ENCODE data around the gene MYO1D.

The MYO1D gene

DNA sequence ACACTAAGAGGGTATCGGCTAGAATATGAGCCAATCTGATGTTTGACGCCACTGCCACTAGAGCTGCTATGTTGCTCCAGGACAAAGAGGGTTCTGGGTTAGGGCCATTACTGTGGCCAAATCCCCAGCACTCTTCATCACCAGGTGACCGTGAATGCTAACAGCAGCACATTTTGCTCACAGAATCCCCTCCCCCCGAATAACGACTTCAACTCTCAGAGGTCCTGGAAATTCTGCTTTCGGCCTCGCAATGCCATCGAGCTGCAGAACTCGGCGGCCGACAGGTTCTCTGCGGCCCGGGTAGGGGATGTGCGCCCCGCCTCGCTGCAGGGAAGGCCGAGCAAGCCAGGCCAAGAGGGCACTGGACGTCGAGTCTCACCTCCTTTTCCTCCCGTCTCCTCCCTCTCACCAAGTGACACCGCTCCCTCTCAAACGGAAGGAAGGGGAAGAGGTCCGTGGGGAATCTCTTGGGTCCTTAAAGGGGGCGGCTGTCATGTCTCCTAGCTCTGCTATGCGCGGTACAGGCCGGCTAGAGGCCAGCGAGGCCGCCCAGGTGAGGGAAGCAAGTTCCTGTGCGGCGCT is 358.2 kb downstream of the MYO1D start:
- FAIRE-seq, result no peak
- no peak for DNase-seq (ENCODE audit: insufficient read length, low spot score)
- TF ChIP-seq, protein P1, sequence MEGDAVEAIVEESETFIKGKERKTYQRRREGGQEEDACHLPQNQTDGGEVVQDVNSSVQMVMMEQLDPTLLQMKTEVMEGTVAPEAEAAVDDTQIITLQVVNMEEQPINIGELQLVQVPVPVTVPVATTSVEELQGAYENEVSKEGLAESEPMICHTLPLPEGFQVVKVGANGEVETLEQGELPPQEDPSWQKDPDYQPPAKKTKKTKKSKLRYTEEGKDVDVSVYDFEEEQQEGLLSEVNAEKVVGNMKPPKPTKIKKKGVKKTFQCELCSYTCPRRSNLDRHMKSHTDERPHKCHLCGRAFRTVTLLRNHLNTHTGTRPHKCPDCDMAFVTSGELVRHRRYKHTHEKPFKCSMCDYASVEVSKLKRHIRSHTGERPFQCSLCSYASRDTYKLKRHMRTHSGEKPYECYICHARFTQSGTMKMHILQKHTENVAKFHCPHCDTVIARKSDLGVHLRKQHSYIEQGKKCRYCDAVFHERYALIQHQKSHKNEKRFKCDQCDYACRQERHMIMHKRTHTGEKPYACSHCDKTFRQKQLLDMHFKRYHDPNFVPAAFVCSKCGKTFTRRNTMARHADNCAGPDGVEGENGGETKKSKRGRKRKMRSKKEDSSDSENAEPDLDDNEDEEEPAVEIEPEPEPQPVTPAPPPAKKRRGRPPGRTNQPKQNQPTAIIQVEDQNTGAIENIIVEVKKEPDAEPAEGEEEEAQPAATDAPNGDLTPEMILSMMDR (IDR thresholded peaks at IDR 0.05; ENCODE audit: insufficient read depth, missing control alignments), result no peak

DNA sequence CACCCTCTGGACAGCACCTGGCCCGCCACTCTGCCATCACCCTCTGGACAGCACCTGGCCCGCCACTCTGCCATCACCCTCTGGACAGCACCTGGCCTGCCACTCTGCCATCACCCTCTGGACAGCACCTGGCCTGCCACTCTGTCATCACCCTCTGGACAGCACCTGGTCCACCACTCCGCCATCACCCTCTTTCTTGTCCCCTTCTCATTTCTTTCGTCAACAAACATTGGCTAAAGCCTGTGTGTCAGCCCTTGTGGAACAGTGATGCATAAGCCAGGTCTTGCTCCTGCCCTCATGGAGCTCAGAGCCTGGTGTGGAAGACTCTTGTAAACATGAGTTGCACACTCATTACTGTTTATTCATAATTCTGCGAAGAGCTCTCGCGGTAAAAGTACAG is 358.9 kb downstream of the MYO1D start:
- DNase-seq (ENCODE audit: insufficient read length, low spot score), result no peak
- FAIRE-seq, result no peak
- TF ChIP-seq, protein P1 (IDR thresholded peaks at IDR 0.05; ENCODE audit: insufficient read depth, missing control alignments), result no peak

DNA sequence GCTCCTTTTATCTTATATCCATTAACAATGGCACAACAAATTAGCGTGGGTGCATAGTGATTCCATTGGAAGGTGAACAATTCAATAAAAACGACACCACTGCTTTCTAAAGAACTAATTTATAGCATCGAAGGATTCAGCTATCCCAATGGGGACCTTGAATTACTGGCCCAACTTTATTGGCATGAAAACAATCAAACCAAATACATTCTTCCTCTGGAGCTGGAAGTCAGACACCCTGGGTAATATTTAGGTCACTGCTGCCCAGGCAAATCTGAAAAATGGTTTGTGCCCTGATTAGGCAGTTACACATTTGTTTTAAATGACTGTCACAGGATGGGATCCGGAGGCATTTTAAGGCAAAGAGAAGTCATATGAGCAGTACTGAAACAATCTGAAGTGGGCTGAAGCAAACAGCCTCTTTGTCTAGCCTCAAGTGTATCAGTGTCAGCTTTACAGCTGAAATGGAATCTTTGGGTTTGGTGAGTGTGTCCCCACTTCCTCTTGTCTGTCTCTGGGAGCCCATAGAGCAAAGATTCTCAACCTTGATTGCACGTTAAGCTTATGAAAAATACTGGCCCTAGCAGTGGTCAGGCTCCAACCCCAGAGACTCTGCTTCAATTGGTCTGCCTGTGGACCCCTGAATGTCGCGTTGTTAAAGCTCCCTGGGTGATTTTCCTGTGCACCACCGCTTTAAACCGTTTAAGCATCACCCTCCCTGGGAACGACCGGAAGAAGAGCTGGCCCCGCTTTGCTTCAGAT is 359.8 kb downstream of the MYO1D start:
- FAIRE-seq, result no peak
- TF ChIP-seq, protein P1 (IDR thresholded peaks at IDR 0.05; ENCODE audit: insufficient read depth, missing control alignments), result no peak
- no peak for DNase-seq (ENCODE audit: insufficient read length, low spot score)

DNA sequence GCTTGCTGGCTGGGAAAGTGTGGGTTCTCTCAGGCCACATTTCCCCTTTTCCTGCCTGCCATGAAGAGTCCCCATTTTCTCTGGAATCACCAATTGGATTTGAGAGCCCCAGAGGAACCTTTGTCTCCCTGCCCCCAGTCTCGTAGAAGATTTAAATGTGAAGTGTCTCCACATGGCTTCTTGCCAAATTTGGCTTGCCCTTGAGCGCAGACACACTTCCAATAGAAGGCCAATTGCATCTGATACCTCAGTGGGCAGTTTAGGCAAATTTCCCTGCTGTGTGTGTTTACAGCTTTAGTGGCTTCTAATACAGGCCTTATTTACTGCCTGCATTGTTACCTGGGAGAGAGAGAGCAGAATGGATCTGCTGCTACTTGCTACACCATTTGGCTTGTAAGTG is 360.5 kb downstream of the MYO1D start:
- DNase-seq (ENCODE audit: insufficient read length, low spot score), result no peak
- FAIRE-seq, result no peak

DNA sequence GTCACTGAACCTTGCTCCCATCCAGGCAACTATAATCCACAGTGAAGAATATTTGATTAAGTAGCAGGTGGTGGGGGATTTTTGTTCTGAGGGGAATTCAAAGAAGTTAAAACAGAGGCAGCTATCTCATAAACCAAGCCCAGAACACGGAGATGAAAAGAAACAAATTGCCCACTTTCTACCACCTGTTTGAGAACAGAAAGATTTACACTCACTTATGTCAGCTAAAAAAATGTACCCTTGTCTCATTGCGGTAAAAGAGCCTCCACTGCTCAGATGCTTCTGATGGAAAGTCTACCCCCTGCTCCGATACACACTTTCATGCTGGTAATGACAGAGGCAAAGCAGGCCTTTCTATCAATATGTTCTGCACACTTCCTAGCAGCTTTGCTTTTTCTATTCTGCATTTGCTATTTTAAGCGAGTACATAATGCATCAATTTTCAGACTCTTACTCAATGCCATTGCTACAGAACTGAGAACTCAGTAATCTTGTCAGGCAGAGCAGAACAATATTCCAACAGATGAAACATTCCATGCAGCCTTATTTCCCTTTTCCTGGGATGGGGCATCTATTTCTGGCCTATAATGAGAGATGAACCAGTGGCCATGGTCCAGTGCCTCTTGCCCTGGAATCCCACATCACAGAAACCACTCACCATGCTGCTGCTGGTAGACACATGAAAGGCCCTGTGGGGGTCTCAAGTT is 361.1 kb downstream of the MYO1D start:
- no peak for FAIRE-seq
- no peak for DNase-seq (ENCODE audit: insufficient read length, low spot score)

More for the DNA sequence above, 360.5 kb downstream of the MYO1D start:
- TF ChIP-seq, protein P1 (IDR thresholded peaks at IDR 0.05; ENCODE audit: insufficient read depth, missing control alignments), result no peak

DNA sequence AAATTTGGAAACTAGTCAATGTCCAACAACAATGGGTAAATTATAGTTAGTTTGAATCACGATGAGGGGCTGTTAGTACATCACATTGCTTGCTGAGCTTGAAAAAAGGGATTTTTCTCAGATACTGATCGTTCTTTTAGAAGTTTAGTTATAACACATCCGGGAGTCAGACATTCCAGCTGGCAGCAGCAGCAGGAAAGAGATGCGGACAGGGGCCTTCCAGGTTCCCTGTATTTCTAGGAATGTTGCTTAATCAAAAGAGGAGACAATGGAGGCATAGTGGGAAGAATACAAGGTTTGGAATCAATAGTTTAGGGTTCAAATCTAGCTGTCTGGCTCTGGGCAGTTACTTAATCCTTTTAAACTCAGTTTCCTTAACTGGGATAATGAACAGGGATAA is 362.3 kb downstream of the MYO1D start:
- DNase-seq (ENCODE audit: insufficient read length, low spot score), result no peak
- FAIRE-seq, result no peak
- TF ChIP-seq, protein P1 (IDR thresholded peaks at IDR 0.05; ENCODE audit: insufficient read depth, missing control alignments), result no peak

More for the DNA sequence above, 361.1 kb downstream of the MYO1D start:
- TF ChIP-seq, protein P1 (IDR thresholded peaks at IDR 0.05; ENCODE audit: insufficient read depth, missing control alignments), result no peak

Measured in D721Med (cell line).